GM12878 (cell line): ENCODE data around the gene SNRK. TPM values are rescaled to one million over a fixed set of nuclear protein-coding genes. Genes with fewer than 3 reads are reported as not detected.

ENCODE experiments used
- NFXL1 ChIP-seq: fragments of 450-650 bp; IDR thresholded peaks from 2 replicates; pipeline ENCODE4 v1.6.1; 2017; ENCODE audit warnings: antibody characterized with exemption, mild to moderate bottlenecking, borderline replicate concordance
- NFYB ChIP-seq: IDR thresholded peaks from 2 replicates; pipeline ENCODE4 v1.6.1; 2011; ENCODE audit warnings: low read depth, mild to moderate bottlenecking, low read length, improper control_type of control experiment, moderate library complexity; ENCODE audit not compliant: insufficient read depth
- SMAD5 ChIP-seq: IDR thresholded peaks from 2 replicates; pipeline ENCODE4 v1.6.1; 2016; ENCODE audit warnings: antibody characterized with exemption, low read depth
- TBL1XR1 ChIP-seq: IDR thresholded peaks from 2 replicates; pipeline ENCODE4 v1.6.1; 2012; ENCODE audit warnings: low read depth, low read length, improper control_type of control experiment
- polyA plus RNA-seq, 11 experiments: library from polyadenylated mRNA; depleted of rRNA in 4 of 11; unstranded in 6 of 11; stranded (reverse) in 5 of 11; fragments of >200 nt; fragmentation: Nextera tagmentation in 4 of 11; fragmentation: Illumina TruSeq in 1 of 11; extraction: Ambion mirVana in 4 of 11; extraction: Trizol in 1 of 11; gene quantifications; 1 replicate in 1 of 11; 2 replicates in 10 of 11; pipeline versions ENCODE4 v1.2.1 to v1.2.3, GENCODE V29; 2011 to 2016; ENCODE audit warnings: inconsistent platforms in 2 of 11, missing spikeins in 2 of 11, low read depth in 1 of 11
- total RNA-seq, 4 experiments: library from RNA; depleted of rRNA in 3 of 4; stranded (reverse); fragments of >200 nt in 3 of 4; fragmentation: Illumina TruSeq in 1 of 4; extraction: Trizol in 1 of 4; gene quantifications; 2 replicates each; pipeline versions ENCODE4 v1.2.1 to v1.2.3, GENCODE V29; 2013 to 2021
- TF ChIP-seq, protein P1 (sequence below): IDR thresholded peaks from 2 replicates; pipeline ENCODE4 v1.6.1; 2011; ENCODE audit warnings: borderline replicate concordance, low read depth, mild to moderate bottlenecking, moderate library complexity, low read length; ENCODE audit not compliant: insufficient read depth, poor library complexity, severe bottlenecking
- TF ChIP-seq, protein P2 (sequence below): fragments of 450-650 bp; IDR thresholded peaks from 2 replicates; pipeline ENCODE4 v1.6.1; 2018; ENCODE audit warnings: borderline replicate concordance, mild to moderate bottlenecking; ENCODE audit not compliant: partially characterized antibody
- TF ChIP-seq, protein P3 (sequence below): fragments of 450-650 bp; IDR thresholded peaks from 2 replicates; pipeline ENCODE4 v1.6.1; 2017; ENCODE audit warnings: antibody characterized with exemption, mild to moderate bottlenecking, moderate library complexity
- TF ChIP-seq, protein P4 (sequence below): fragments of 450-650 bp; IDR thresholded peaks from 2 replicates; pipeline ENCODE4 v1.6.1; 2017; ENCODE audit warnings: borderline replicate concordance

Gene SNRK
- total and polyA plus RNA-seq, 10 of the 15 experiments (the other 5 are each of a cell fraction or from before 2014, with no cell fraction given): 1.6 to 12.1 (median 7.6) TPM

DNA sequence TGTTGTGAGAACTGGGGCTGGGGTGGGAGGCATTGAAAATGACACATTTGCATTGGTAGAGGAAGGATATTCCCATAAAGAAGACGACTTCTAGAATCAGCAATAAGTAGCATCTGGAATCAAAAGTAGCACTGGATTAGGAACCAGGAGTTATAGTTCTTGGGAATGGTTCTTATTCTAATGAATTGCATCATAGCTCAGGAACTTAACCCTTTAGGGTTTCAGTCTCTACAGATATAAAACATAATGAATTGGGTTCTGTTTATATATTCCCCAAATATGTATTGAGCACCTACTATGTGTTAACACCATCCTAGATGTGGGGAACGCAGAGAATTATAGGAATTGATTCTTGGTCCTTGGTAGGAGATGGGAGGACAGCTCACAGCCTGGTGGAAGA, 16.3 kb upstream of the SNRK start (continued):
- TF ChIP-seq TBL1XR1 (no peak), NFYB (no peak), NFXL1 (no peak), SMAD5 (no peak)
- TF ChIP-seq, protein P1, sequence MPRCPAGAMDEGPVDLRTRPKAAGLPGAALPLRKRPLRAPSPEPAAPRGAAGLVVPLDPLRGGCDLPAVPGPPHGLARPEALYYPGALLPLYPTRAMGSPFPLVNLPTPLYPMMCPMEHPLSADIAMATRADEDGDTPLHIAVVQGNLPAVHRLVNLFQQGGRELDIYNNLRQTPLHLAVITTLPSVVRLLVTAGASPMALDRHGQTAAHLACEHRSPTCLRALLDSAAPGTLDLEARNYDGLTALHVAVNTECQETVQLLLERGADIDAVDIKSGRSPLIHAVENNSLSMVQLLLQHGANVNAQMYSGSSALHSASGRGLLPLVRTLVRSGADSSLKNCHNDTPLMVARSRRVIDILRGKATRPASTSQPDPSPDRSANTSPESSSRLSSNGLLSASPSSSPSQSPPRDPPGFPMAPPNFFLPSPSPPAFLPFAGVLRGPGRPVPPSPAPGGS: no peak
- TF ChIP-seq, protein P2, sequence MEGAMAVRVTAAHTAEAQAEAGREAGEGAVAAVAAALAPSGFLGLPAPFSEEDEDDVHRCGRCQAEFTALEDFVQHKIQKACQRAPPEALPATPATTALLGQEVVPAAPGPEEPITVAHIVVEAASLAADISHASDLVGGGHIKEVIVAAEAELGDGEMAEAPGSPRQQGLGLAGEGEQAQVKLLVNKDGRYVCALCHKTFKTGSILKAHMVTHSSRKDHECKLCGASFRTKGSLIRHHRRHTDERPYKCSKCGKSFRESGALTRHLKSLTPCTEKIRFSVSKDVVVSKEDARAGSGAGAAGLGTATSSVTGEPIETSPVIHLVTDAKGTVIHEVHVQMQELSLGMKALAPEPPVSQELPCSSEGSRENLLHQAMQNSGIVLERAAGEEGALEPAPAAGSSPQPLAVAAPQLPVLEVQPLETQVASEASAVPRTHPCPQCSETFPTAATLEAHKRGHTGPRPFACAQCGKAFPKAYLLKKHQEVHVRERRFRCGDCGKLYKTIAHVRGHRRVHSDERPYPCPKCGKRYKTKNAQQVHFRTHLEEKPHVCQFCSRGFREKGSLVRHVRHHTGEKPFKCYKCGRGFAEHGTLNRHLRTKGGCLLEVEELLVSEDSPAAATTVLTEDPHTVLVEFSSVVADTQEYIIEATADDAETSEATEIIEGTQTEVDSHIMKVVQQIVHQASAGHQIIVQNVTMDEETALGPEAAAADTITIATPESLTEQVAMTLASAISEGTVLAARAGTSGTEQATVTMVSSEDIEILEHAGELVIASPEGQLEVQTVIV: no peak
- TF ChIP-seq, protein P3, sequence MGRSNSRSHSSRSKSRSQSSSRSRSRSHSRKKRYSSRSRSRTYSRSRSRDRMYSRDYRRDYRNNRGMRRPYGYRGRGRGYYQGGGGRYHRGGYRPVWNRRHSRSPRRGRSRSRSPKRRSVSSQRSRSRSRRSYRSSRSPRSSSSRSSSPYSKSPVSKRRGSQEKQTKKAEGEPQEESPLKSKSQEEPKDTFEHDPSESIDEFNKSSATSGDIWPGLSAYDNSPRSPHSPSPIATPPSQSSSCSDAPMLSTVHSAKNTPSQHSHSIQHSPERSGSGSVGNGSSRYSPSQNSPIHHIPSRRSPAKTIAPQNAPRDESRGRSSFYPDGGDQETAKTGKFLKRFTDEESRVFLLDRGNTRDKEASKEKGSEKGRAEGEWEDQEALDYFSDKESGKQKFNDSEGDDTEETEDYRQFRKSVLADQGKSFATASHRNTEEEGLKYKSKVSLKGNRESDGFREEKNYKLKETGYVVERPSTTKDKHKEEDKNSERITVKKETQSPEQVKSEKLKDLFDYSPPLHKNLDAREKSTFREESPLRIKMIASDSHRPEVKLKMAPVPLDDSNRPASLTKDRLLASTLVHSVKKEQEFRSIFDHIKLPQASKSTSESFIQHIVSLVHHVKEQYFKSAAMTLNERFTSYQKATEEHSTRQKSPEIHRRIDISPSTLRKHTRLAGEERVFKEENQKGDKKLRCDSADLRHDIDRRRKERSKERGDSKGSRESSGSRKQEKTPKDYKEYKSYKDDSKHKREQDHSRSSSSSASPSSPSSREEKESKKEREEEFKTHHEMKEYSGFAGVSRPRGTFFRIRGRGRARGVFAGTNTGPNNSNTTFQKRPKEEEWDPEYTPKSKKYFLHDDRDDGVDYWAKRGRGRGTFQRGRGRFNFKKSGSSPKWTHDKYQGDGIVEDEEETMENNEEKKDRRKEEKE: no peak
- TF ChIP-seq, protein P4, sequence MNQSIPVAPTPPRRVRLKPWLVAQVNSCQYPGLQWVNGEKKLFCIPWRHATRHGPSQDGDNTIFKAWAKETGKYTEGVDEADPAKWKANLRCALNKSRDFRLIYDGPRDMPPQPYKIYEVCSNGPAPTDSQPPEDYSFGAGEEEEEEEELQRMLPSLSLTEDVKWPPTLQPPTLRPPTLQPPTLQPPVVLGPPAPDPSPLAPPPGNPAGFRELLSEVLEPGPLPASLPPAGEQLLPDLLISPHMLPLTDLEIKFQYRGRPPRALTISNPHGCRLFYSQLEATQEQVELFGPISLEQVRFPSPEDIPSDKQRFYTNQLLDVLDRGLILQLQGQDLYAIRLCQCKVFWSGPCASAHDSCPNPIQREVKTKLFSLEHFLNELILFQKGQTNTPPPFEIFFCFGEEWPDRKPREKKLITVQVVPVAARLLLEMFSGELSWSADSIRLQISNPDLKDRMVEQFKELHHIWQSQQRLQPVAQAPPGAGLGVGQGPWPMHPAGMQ: no peak
